Loucy (cell line): ENCODE data around the gene ETS2.
"Not testable (repeated sequence)": the region's sequence is repeated elsewhere in the genome, so short reads cannot be mapped to it uniquely, and the experiment has no call there.

Experiments used
- H2AFZ ChIP-seq: fragments of 200-600 bp; sonication (generic); 2 replicates; pipeline ENCODE4 v1.6.0; 2016; ENCODE audit warnings: antibody characterized with exemption, mild to moderate bottlenecking, low read length, moderate library complexity
- H3F3A ChIP-seq: fragments of 200-600 bp; 2 replicates; pipeline ENCODE4 v1.6.0; 2016; ENCODE audit warnings: antibody characterized with exemption, low read depth, mild to moderate bottlenecking
- H3K27me3 ChIP-seq: fragments of 200-600 bp; sonication (generic); 2 replicates; pipeline ENCODE4 v1.6.1; 2014; ENCODE audit warnings: low read length, mild to moderate bottlenecking; ENCODE audit not compliant: insufficient read depth, poor library complexity, severe bottlenecking
- H3K36me3 ChIP-seq: fragments of 200-600 bp; sonication (generic); 2 replicates; pipeline ENCODE4 v1.6.1; 2016; ENCODE audit warnings: low read length; ENCODE audit not compliant: insufficient read depth
- H3K4me1 ChIP-seq: fragments of 200-600 bp; sonication (generic); 2 replicates; pipeline ENCODE4 v1.5.1; 2014; ENCODE audit warnings: low read length, mild to moderate bottlenecking; ENCODE audit not compliant: insufficient read depth, poor library complexity, severe bottlenecking
- H3K4me2 ChIP-seq: fragments of 200-600 bp; sonication (generic); 2 replicates; pipeline ENCODE4 v1.6.0; 2014; ENCODE audit warnings: antibody characterized with exemption, low read length, low read depth, mild to moderate bottlenecking; ENCODE audit not compliant: poor library complexity, severe bottlenecking
- H3K4me3 ChIP-seq: fragments of 200-600 bp; sonication (generic); 2 replicates; pipeline ENCODE4 v1.5.1; 2014; ENCODE audit warnings: low read length, mild to moderate bottlenecking, mixed read lengths; ENCODE audit not compliant: poor library complexity, severe bottlenecking
- H3K79me2 ChIP-seq: fragments of 200-600 bp; sonication (generic); 2 replicates; pipeline ENCODE4 v1.6.1; 2014; ENCODE audit warnings: low read length; ENCODE audit not compliant: insufficient read depth
- H3K9ac ChIP-seq: fragments of 200-600 bp; sonication (generic); 2 replicates; pipeline ENCODE4 v1.6.0; 2014; ENCODE audit warnings: mild to moderate bottlenecking, low read depth, low read length, moderate library complexity; ENCODE audit not compliant: poor library complexity, severe bottlenecking
- H3K9me2 ChIP-seq: fragments of 200-600 bp; sonication (generic); replicated peaks from 2 replicates; pipeline ENCODE4 v1.6.1; 2016; ENCODE audit warnings: low read depth, low read length, mixed read lengths
- H3K9me3 ChIP-seq: fragments of 200-600 bp; sonication (generic); 2 replicates; pipeline ENCODE4 v1.6.1; 2014; ENCODE audit warnings: mild to moderate bottlenecking, antibody characterized with exemption, low read length, low read depth; ENCODE audit not compliant: insufficient read depth
- H4K20me1 ChIP-seq: fragments of 200-600 bp; sonication (generic); 2 replicates; pipeline ENCODE4 v1.6.0; 2014; ENCODE audit warnings: antibody characterized with exemption, low read length, mild to moderate bottlenecking; ENCODE audit not compliant: insufficient read depth, poor library complexity, severe bottlenecking
- CTCF ChIP-seq: fragments of 200-600 bp; sonication (generic); conservative IDR thresholded peaks from 2 replicates; pipeline ENCODE4 v1.5.1; 2014; ENCODE audit warnings: mild to moderate bottlenecking, antibody characterized with exemption, low read length
- EZH2phosphoT487 ChIP-seq: fragments of 200-600 bp; IDR thresholded peaks from 2 replicates; pipeline ENCODE4 v1.6.1; 2018; ENCODE audit warnings: antibody characterized with exemption, mild to moderate bottlenecking, moderate library complexity, borderline replicate concordance

Gene ETS2

GRCh38 chr21:38825921-38826320 lies 20.2 kb downstream of the ETS2 start:
- Histone ChIP-seq H3K9ac (no peak overlapping the region), H3K4me2 (no peak overlapping the region), H3K27me3 (no peaks in the 10 kb centered on the region), H3K36me3 (peaks cover 36% of the 10 kb centered on the region), H3K4me3 (no peak overlapping the region), H4K20me1 (no peaks in the 10 kb centered on the region), H3K9me2 (no peaks in the 10 kb centered on the region), H3K79me2 (no peaks in the 10 kb centered on the region), H2AFZ (no peak overlapping the region), H3F3A (0 out of 2 replicates have a peak, but pooled peaks cover 4% of the 10 kb centered on the region), H3K9me3 (peaks cover 6% of the 10 kb centered on the region; the same call in 1 of the 2 replicates), H3K4me1 (peaks cover 13% of the 10 kb centered on the region)
- no peak for TF ChIP-seq CTCF
- TF ChIP-seq EZH2phosphoT487, result no peak

GRCh38 chr21:38828111-38828510 lies 22.4 kb downstream of the ETS2 start:
- H3K9me2 ChIP-seq, H3K79me2 ChIP-seq, H3K4me3 ChIP-seq, H4K20me1 ChIP-seq, H3F3A ChIP-seq, H3K9me3 ChIP-seq, H3K9ac ChIP-seq, H2AFZ ChIP-seq, H3K27me3 ChIP-seq, H3K4me2 ChIP-seq: not testable (repeated sequence)
- peaks cover 22% of the 10 kb centered on the region for H3K4me1 ChIP-seq
- H3K36me3 ChIP-seq, result peaks cover 14% of the 10 kb centered on the region

- peaks cover 6% of the 10 kb centered on the region; the same call in 1 of the 2 replicates for H3K9me3 ChIP-seq
- H3K4me2 ChIP-seq, result peak overlapping the region; percentile 34
- H2AFZ ChIP-seq, result peak overlapping the region; percentile 34; the same call in 1 of the 2 replicates
- TF ChIP-seq EZH2phosphoT487 (no peak), CTCF (no peak)
- H3K79me2 ChIP-seq, result no peaks in the 10 kb centered on the region
- no peaks in the 10 kb centered on the region for H3K36me3 ChIP-seq
- H3K4me3 ChIP-seq, result no peak overlapping the region
- peaks cover 12% of the 10 kb centered on the region for H3K4me1 ChIP-seq
- H3K9me2 ChIP-seq, result no peaks in the 10 kb centered on the region
- H3F3A ChIP-seq, result no peaks in the 10 kb centered on the region
- no peak overlapping the region for H3K9ac ChIP-seq
- H3K27me3 ChIP-seq, result no peaks in the 10 kb centered on the region
- no peaks in the 10 kb centered on the region for H4K20me1 ChIP-seq
Observed at GRCh38 chr21:38830671-38831525, 25.2 kb downstream of the ETS2 start.
